ENCODE measurements around the gene OAT. TPM values are rescaled to one million over a fixed set of nuclear protein-coding genes. Genes with fewer than 3 reads are reported as not detected.

The OAT gene
- total RNA-seq, 1 donor from 2014 or later: 55.1 TPM

DNA sequence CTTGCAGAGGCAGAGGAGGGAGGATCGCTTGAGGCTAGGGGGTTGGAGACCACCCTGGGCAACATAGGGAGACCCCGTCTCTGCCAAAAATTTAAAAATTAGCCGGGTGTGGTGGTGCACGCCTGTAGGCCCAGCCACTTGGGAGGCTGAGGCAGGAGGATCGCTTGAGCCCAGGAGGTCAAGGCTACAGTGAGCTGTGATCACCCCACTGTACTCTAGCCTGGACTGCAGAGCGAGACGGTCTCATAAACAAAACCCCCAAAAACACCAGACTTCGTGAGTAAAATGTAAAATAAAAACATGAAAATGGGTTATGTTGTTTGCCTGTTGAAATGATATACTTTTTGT is 43.6 kb upstream of the OAT start:
- Mint-ChIP-seq H3K36me3 (no peaks in the 10 kb centered on the region), H3K4me3 (peak overlapping the region; percentile 89), H3K27ac (no peak overlapping the region), H3K27me3 (ENCODE audit: low read depth) (peaks cover 7% of the 10 kb centered on the region), H3K4me1 (peaks cover 2% of the 10 kb centered on the region), H3K9me3 (peaks cover 5% of the 10 kb centered on the region)
- TF ChIP-seq CTCF (IDR thresholded peaks at IDR 0.05; ENCODE audit: unreplicated experiment): no peak
- no peak for DNase-seq (ENCODE audit: low spot score in 2 of 2, unreplicated experiment in 2 of 2)

GRCh38 chr10:124461642-124462347 is 43.1 kb upstream of the OAT start, which contains the start of gene LHPP:
Gene LHPP, plus strand, starts transcription at chr10:124461823. Its CDS starts 40 bp downstream, at chr10:124461863.
- Mint-ChIP-seq H3K9me3 (peaks cover 5% of the 10 kb centered on the region), H3K27me3 (ENCODE audit: low read depth) (peaks cover 10% of the 10 kb centered on the region), H3K4me3 (peak within 1 kb of the TSS; percentile 89), H3K27ac (peak within 1 kb of the TSS; percentile 86), H3K36me3 (no peaks in the 10 kb centered on the region), H3K4me1 (peaks cover 2% of the 10 kb centered on the region)
- peak; percentile 57 to 73 for DNase-seq (ENCODE audit: low spot score in 2 of 2, unreplicated experiment in 2 of 2)
- TF ChIP-seq CTCF (IDR thresholded peaks at IDR 0.05; ENCODE audit: unreplicated experiment): peak; percentile 56

- H3K4me3 Mint-ChIP-seq: no peak overlapping the region
- no peak overlapping the region for H3K27ac Mint-ChIP-seq
- peaks cover 5% of the 10 kb centered on the region for H3K9me3 Mint-ChIP-seq
- peaks cover 2% of the 10 kb centered on the region for H3K4me1 Mint-ChIP-seq
- TF ChIP-seq CTCF (IDR thresholded peaks at IDR 0.05; ENCODE audit: unreplicated experiment): no peak
- H3K27me3 Mint-ChIP-seq (ENCODE audit: low read depth): peaks cover 25% of the 10 kb centered on the region
- H3K36me3 Mint-ChIP-seq: no peaks in the 10 kb centered on the region
- DNase-seq (ENCODE audit: low spot score in 2 of 2, unreplicated experiment in 2 of 2): no peak
These were observed 41.4 kb upstream of the OAT start for GRCh38 chr10:124460144-124460543.

DNA sequence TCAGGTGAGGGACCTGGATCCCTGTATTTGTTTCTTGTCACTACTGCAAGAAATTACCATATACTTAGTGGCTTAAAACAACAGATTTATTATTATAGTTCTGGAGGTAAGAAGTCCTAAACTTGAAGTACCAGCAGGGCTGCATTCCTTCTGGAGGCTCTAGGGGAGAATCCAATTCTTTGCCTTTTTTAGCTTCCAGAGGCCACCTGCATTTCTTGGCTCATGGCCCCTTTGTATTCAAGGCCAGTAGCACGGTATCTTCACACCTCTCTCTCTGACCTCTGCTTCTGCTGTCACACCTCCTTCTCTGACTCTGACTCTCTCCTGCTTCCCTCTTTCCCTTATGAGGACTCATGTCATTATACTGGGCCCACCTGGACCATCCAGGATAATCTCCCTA is 40.7 kb upstream of the OAT start:
- no peak for TF ChIP-seq CTCF (IDR thresholded peaks at IDR 0.05; ENCODE audit: unreplicated experiment)
- H3K9me3 Mint-ChIP-seq: peaks cover 5% of the 10 kb centered on the region
- H3K4me1 Mint-ChIP-seq: peaks cover 2% of the 10 kb centered on the region
- no peak overlapping the region for H3K27ac Mint-ChIP-seq
- H3K4me3 Mint-ChIP-seq: no peak overlapping the region
- no peaks in the 10 kb centered on the region for H3K36me3 Mint-ChIP-seq
- DNase-seq (ENCODE audit: low spot score in 2 of 2, unreplicated experiment in 2 of 2): no peak
- peaks cover 33% of the 10 kb centered on the region for H3K27me3 Mint-ChIP-seq (ENCODE audit: low read depth)

GRCh38 chr10:124458889-124459288 is 40.2 kb upstream of the OAT start:
- Mint-ChIP-seq H3K27ac (no peak overlapping the region), H3K4me3 (no peak overlapping the region), H3K9me3 (peaks cover 5% of the 10 kb centered on the region), H3K4me1 (peaks cover 2% of the 10 kb centered on the region), H3K36me3 (no peaks in the 10 kb centered on the region), H3K27me3 (ENCODE audit: low read depth) (peaks cover 38% of the 10 kb centered on the region)
- DNase-seq (ENCODE audit: low spot score in 2 of 2, unreplicated experiment in 2 of 2): no peak
- TF ChIP-seq CTCF (IDR thresholded peaks at IDR 0.05; ENCODE audit: unreplicated experiment): no peak

All from mesothelial cell of epicardium (in vitro differentiated cells).